HG02970 (cell line): Measurements from ENCODE around the gene STX1B.
"Not testable (repeated sequence)": the region's sequence is repeated elsewhere in the genome, so short reads cannot be mapped to it uniquely, and the experiment has no call there.

Source experiments
- ATAC-seq: cut with Tn5 transposase; IDR thresholded peaks from one replicate; pipeline ENCODE4 v1.9.1; 2021; ENCODE audit warnings: mild to moderate bottlenecking, moderate library complexity, moderate number of reproducible peaks; ENCODE audit not compliant: unreplicated experiment, low FRiP score

The STX1B gene

DNA sequence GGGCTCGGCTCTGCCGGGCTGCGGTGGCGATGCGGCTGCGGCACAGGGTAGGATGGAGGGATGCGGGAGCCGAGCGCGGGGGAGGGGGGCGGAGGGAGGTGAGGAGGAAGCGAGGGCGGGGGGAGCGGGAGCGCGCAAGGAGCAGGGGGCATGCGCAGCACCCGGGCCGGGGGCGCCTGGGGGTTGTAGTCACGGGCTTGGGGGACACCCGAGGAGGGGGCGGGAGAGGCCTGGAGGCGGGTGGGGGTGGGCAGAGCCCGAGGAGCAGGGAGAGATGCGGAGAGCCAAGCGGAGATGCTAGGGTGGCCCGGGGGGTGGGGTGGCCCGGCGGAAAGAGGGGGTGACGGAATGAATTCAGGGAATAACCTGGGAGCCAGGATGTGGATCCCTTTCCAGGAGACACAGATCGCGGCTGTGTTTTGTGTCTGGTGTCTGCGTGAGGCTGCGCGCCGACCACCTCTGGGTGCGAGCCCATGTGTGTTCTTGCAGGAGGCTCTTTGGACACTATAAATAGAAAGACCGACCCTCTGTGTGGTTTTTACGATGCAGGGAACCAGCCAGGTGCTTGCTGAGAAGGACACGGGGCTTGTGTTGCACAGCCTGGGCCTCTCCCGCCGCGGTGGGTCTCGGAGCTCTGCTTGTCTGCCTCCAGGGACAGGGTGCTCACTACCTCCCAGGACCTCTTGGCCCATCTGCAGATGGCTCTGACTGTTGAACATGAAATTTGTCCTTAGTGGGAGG lies at the start of gene STX1B:
Gene STX1B (minus strand): TSS at position 54 of the 741 bp plus-strand sequence. CDS start 242 bp downstream, outside the sequence.
- ATAC-seq = no peak

GRCh38 chr16:31055613-31056012 lies 45.2 kb upstream of the STX1B start:
- ATAC-seq = no peak

DNA sequence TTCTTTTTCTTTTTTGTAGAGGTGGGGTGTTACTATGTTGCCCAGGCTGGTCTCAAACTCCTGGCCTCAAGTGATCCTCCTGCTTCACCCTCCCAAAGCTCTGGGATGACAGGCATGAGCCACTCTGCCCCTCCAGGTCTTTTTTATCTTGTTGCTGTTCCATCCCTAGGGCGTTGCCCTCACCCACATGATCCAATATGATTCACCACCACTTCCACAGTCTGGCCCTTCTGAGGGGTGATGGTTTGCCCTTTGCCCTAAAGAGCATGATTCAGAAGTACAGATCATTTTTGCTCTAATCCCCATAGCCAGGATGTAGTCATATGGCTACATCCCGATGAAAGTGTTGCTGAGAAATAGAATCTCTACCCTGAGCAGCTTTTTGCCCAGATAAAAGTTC lies 41.7 kb upstream of the STX1B start:
- ATAC-seq = no peak

GRCh38 chr16:31050280-31051030 lies 40.0 kb upstream of the STX1B start:
- no peak for ATAC-seq

DNA sequence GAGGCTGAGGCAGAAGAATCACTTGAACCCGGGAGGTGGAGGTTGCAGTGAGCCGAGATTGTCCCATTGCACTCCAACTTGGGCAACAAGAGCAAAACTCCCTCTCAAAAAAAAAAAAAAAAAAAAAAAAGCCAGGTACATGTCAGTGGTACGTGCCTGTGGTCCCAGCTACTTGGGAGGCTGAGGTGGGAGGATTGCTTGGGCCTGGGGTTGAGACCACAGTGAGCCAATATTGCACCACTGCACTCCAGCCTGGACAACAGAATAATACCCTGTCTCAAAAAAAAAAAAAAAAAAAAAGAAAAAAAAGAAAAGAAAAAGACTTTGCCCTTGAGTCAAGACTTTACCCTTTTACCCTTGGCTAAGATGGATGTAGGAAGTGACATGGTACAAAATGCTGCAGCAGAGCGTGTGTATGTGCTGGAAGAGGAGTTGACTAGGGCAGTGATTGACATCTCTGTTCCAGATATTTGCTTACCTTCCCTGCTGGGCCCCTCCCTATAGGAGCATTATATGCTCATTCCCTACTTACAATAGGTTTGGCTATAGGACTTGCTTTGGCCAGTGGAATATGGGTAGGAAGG lies 33.6 kb upstream of the STX1B start:
- ATAC-seq = no peak

GRCh38 chr16:31043352-31043751 lies 32.9 kb upstream of the STX1B start:
- no peak for ATAC-seq

DNA sequence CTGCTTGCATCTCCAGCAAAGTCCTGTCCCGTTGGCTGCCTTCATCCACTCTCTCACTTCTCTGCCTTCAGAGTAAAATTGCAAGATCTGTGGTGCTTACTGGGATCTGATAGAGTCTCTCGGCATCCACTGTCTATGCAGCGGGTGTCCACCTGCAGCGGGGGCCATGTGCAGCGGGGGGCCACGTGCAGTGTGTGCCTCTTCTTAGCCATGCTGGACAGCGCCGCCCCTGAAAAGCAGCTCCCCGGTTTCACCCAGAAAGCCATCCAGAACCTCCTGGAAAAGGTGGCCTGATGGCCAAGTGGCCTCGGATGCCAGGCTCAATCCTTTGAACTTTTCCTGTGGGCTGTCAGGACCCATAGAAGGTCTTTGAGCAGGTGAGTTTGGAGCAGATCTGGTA lies 32.4 kb upstream of the STX1B start:
- no peak for ATAC-seq

- ATAC-seq = no peak
Observed at GRCh38 chr16:31038993-31039392, 28.6 kb upstream of the STX1B start.

GRCh38 chr16:31036691-31037090 lies 26.3 kb upstream of the STX1B start:
- ATAC-seq = no peak

GRCh38 chr16:31033709-31034492 lies 23.5 kb upstream of the STX1B start:
- peak; percentile 32 for ATAC-seq

DNA sequence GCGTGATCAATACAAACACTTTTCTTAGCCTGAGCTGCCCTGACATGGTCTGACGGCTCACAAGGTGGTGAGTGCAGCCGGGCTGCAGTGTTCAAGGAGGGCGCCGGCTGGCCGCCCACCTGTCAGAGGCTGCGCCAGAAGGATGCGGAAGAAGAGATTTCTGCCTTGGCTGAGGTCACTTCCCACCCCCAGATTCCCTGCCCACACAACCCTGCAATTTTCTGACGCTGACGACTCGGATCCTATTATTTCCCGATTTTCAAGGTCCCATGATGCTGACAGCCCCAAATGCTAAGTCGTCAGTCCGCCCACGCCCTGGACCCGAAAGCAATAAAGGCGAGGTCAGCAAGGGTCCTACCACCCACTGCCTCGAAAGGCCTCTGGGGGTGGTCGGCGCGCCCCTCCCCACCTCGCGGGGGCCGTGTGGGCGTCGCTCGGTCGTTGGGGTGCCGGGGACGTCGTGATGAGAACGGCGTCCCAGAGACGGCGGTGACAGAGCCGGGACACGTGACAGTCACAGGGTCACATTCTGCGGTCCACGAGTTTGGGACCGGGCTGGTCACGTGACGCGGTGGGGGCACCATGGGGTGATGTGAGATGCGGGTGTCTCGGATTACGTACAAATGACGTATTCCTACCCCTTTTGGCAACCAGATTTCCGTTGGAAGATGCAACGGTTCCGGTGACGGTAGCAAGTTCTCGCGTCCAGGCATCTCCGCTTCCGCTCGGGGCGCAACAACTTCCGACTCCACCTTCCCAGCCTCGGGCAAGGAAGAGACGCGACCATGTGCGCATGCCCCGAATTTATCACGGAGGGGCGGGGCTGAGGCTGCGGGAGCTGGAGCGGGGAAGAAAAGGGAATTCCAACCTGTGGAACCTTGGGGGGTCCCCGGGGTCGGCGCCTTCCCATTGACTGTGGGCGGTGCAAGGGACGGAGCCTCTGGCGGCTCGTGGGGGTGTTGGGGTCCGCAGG lies 22.6 kb upstream of the STX1B start, which contains the start of gene STX4:
Gene STX4 (plus strand): TSS at position 823 of the 973 bp plus-strand sequence. CDS start 248 bp downstream, outside the sequence.
- ATAC-seq = peak; percentile 81

DNA sequence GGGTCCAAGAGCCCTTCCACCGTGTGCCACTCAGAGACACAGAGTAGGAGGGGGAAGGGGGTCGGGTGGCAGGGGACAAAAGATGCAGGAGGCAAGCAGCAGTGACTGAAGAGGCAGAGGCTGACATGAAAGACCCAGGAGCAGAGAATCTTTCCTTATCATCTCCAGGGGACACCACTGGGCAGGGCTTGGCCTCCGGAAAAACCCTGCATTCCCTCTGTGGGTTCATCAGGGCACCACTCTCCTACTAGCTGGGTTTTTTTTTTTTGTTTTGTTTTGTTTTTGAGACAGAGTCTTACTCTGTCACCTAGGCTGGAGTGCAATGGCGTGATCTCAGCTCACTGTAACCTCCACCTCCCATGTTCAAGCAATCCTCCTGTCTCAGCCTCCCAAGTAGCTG lies 20.8 kb upstream of the STX1B start:
- no peak for ATAC-seq

GRCh38 chr16:31029272-31029671 lies 18.8 kb upstream of the STX1B start:
- ATAC-seq = no peak

- no peak for ATAC-seq
Observed at GRCh38 chr16:31025339-31025738, 14.9 kb upstream of the STX1B start.

- no peak for ATAC-seq
Observed at GRCh38 chr16:31023627-31024226, 13.3 kb upstream of the STX1B start.

DNA sequence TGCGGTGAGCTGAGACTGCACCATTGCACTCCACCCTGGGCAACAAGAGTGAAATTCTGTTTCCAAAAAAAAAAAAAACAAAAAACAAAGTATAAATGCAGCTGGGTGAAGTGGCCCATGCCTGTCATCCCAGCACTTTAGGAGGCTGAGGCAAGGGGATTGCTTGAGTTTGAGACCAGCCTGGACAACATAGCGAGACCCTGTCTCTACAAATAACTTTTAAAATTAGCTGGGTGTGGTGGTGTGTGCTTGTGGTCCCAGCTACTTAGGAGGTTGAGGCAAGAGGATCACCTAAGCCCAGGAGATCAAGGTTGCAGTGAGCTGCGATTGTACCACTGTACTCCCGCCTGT lies 12.8 kb upstream of the STX1B start:
- ATAC-seq = no peak

DNA sequence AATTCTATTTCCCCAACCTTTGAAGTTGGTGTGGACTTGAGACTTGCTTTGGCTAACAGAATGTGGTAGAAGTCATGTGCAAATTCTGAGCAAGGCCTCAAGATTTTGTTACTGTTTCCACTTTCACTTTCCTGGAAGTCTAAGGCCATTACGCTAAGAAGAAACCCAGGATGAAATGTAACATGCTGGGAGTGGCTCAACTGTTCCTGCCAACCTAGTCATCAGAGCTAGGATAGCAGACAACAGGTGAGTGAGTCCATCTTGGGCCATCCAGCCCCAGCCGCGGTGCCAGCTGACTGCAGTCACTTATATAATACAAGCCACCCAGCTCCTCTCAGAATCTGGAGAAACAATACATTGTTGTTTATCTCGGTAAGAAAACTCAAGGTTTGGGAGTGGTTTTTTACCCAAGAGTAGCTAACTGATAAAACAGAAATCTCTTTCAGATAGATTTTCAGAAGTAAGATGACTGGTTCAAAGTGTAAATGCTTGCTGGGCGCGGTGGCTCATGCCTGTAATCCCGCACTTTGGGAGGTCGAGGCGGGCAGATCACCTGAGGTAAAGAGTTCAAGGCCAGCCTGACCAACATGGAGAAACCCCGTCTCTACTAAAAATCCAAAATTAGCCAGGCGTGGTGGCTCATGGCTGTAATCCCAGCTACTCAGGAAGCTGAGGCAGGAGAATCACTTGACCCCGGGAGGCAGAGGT lies 12.3 kb upstream of the STX1B start:
- no peak for ATAC-seq

GRCh38 chr16:31020536-31020935 lies 10.1 kb upstream of the STX1B start:
- ATAC-seq = no peak

DNA sequence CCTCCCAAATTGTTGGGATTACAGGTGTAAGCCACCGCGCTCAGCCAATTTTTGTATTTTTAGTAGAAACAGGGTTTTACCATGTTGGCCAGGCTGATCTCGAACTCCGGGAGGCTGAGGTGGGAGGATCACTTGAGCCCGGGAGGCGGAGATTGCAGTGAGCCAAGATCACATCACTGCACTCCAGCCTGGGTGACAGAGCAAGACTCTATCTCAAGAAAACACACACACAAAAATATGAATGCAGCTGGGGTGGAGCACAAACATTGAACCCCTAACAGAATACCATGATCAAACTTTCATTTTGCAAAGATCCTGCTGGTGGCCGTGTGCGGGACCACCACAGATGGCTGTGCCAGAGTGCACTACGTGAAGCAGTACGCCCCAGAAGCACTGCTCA lies 7.3 kb upstream of the STX1B start:
- ATAC-seq = not testable (repeated sequence)
